Stimulated activated CD8-positive, alpha-beta memory T cell treated with anti-CD3 and anti-CD28 coated beads, Interleukin-7, amount 100 ng/mL, for 4 hours (primary cell): Measurements from ENCODE around the gene GPAM.
A peak's percentile ranks its signal among the peaks of the same experiment; 100 is the strongest.
"Not testable (repeated sequence)": the region's sequence is repeated elsewhere in the genome, so short reads cannot be mapped to it uniquely, and the experiment has no call there.

Source experiments
- DNase-seq, 2 donors: peaks; one replicate each; pipeline ENCODE4 v3.0.0-alpha.2; 2020; ENCODE audit warnings: low read depth in 2 of 2

The GPAM gene, protein sequence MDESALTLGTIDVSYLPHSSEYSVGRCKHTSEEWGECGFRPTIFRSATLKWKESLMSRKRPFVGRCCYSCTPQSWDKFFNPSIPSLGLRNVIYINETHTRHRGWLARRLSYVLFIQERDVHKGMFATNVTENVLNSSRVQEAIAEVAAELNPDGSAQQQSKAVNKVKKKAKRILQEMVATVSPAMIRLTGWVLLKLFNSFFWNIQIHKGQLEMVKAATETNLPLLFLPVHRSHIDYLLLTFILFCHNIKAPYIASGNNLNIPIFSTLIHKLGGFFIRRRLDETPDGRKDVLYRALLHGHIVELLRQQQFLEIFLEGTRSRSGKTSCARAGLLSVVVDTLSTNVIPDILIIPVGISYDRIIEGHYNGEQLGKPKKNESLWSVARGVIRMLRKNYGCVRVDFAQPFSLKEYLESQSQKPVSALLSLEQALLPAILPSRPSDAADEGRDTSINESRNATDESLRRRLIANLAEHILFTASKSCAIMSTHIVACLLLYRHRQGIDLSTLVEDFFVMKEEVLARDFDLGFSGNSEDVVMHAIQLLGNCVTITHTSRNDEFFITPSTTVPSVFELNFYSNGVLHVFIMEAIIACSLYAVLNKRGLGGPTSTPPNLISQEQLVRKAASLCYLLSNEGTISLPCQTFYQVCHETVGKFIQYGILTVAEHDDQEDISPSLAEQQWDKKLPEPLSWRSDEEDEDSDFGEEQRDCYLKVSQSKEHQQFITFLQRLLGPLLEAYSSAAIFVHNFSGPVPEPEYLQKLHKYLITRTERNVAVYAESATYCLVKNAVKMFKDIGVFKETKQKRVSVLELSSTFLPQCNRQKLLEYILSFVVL

DNA sequence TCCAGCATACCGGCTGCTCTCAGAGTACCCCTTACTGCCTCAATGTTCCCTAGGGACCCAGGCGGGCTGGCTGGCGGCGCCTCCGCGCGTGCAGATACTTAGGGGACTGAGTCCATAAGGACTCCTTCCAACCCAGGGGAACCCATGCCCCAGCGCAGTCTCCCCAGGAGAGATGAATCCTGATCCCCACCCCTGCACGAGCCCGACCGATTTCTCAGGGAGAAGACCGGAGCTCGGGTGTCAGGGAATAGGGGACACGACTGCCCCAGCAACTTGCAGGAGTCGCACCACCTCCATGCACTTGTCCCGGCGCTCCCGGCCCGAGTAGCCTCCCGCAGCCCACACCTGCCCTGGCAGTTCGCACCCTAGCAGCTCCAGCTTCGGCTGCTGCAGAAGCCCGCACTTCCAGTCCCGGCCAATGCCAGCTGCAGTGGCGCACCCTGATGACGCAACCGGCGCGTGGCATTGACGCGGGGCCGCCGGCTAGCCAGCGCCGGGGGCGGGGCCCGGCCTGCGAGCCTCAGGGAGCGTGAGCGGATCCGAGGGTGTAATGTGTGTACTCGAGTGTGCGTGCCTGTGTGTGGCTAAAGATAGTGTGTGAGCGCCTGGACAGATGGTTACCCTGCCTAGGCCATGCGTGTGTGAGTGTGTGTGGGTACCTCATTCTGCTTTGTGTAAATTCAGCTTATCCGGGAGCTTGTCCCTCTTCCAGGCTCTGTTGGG, at the start of gene GPAM:
Gene GPAM (minus strand): TSS at position 437 of the 723 bp plus-strand sequence. CDS start 1,981 bp downstream, outside the sequence.
- DNase-seq: peak; percentile 91 to 96

DNA sequence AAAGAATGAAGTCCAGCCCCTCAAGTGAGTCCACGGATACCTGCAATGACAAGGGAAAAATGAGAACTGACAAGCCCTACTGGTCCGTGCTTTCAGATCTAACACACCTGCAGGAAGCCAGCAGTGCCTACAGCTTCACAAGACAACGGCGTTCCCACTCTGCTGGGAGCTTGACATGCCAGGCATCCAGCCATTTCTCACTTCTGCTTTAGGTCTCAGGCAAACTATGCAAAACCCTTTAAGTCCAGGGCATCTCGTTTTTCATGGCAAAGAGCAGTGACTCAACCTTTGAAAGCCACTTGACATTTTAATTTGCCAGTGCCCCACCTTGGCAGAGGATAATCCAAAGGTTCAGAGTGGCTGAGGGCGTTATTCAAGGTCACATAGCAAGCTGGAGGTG, 49.1 kb upstream of the GPAM start:
- DNase-seq: no peak

DNA sequence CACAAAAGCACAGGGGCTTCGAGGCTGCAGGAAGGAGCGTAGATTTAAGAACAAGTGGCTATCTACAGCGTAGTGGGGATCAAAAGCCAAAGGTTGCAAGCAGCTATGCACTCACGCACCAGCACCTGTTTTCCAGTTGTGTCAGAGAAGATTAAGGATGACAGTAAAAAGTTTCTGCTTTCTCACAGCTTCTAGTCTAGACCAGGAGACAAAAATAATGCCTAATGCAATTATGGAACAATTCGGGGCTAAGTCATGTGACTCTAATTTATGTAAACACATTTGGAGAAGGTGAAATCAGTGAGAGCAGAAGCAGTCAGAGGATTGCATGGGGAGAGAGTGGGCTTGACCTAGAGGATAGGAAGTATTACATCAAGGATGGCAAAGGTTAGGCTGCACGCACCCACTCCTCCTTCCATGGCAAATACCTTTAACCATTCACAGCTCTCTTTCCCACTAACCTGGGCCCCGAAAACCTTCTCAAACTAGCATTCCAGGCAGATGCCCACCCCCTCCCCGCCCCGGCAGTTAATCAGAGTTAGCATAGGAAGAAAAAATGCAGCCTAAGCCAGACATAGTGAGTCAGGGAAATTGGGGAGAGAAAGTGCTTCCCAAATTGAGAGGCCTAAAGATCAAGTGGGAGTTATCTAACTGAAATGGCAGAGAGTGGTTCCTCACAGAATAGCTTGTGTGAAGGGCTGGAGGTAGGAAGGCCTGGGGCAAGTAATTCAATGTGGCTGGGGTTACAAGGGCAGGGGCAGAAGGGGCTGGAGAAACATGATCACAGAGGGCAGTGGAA, 48.2 kb upstream of the GPAM start:
- DNase-seq: no peak

- DNase-seq: no peak
Observed at GRCh38 chr10:112230325-112230988, 46.9 kb upstream of the GPAM start.

DNA sequence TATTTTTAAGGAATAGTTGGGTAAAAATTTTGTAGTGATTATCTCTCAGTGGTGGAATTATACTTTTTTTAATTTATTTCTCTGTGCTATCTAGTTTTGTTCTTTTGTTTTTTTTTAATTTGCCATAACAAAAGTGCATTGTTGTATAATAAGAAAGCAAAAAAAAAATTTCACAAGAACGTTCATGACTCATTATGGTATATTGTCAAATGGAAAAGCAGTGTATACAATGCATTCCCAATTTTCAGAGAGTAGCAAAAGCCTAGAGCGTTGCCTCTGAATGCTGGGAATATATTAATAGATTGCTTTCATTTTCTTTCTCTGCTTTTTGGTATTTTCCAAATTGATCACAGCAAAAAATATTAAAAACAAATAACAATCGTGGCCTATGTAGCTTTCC, 46.3 kb upstream of the GPAM start:
- DNase-seq: no peak

GRCh38 chr10:112229096-112229495, 45.5 kb upstream of the GPAM start:
- DNase-seq: no peak

GRCh38 chr10:112228366-112229088, 45.0 kb upstream of the GPAM start:
- DNase-seq: not testable (repeated sequence)

- no peak for DNase-seq
Observed at GRCh38 chr10:112227331-112227987, 43.9 kb upstream of the GPAM start.

DNA sequence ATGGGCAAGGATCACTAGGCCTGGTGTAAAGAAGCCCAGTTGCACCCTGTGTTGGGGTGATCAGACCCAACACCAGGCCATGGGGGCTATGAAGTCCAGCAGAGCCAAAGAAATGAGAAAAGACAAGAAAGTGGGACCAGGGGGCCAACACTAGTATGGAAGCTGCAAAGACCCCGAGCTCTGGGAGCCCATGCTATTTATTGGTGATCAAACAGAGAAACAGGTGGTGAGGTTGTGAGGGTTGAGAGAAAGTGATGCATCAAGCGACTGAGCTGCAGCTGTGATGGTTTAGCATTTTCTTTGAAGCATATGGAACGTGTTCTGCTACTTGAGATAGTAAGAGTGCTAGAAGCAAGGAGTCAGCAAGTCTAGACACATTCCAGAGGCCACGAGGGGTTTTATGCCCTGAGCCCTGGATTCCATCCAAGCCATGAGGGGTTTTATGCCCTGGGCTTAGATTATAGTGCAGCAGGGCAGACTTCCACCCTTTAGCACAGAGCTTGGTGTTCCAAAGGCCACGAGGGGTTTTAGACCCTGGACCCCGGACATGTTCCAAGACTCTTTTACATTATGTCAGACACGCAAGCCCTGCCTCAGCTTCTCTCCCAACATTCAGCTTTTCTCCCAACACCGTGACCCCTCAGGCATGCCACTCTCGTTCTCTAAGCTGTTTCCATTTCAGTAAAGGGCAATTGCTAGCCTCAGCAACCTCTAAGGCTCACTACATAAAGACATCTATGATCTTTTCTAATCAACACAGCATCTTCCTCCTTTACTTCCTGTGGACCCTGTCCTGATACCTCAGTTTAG, 43.1 kb upstream of the GPAM start:
- no peak for DNase-seq

DNA sequence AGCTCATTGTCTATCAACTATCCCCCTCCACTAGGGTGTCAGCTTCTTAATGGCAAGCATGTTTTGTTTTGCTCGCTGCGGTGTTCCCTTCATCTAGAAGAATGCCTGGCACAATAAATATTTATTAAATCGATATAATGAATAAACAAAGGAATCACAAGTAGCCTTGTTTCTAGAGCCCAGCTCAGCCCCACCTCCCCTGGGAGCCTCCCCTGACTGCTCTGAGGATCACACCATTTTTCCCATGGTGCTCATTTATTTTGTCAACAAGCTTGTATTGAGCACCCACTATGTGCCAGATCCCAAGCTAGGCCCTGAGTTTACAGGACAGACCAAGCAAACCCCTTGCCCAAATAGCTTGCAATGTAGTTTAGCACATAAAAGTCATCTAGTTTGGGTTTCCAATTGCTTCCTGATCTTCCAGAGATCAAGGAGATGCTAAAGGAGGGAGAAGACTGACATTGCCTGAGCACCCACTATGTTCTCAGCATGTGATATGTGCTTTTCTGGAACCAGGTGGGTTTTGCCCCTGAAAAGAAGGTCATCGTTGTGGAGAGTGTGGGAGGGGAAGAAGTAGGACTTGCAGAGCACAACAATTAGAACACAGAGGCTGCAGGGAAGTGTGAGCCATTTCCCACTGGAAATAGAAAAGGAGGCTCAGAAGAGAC, 42.3 kb upstream of the GPAM start:
- no peak for DNase-seq

GRCh38 chr10:112224933-112225529, 41.5 kb upstream of the GPAM start:
- no peak for DNase-seq

DNA sequence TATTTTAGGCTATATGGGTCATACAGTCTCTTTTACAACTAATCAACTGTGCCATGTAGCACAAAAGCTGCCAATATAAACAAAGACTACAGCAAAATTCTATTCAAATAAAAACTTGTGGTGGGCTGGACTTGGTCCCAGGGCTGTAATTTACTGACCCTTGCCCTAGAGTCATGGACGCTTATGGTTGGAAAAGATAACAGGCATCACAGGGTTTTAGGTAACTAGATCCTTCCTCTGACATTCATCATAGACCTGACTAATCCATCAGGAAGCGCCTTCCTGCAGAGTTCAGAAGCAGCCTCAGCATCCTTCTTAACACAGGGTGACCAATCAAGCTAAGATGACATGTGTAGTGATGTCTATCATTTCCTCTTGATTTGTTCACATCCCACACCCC, 40.2 kb upstream of the GPAM start:
- no peak for DNase-seq

GRCh38 chr10:112222799-112223198, 39.2 kb upstream of the GPAM start:
- DNase-seq: no peak

GRCh38 chr10:112221545-112221944, 38.0 kb upstream of the GPAM start:
- DNase-seq: no peak

GRCh38 chr10:112218960-112219359, 35.4 kb upstream of the GPAM start:
- no peak for DNase-seq

DNA sequence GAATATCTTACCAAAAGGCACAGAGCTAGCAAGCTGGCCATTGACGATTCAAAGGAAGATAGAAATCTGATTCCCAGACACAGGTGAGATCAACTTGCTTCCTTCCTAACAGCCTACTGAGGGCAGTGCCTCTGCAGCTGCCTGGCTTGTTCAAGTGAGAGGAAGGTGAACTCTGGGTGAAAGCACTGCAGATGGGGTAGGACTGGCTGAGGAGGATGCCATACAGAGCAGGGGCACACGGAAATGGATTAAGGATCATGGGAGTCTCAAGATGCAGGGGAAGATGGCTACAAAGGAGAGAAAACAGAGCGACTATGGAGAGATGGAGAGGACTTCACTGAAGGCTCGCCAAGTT, 34.4 kb upstream of the GPAM start:
- DNase-seq: no peak

- no peak for DNase-seq
Observed at GRCh38 chr10:112217386-112218035, 33.9 kb upstream of the GPAM start.
